Measurements from ENCODE around the gene AFF2.

- TF ChIP-seq POLR2AphosphoS5 (IDR thresholded peaks at IDR 0.05; ENCODE audit: low read depth, low read length) (no peak), POLR2A (IDR thresholded peaks at IDR 0.05; ENCODE audit: low read depth, low read length) (no peak)
These were observed 40.5 kb downstream of the AFF2 start for GRCh38 chrX:148540671-148541583.

All from GM12892 (cell line).